ENCODE measurements around the gene BTAF1.

GRCh38 chr10:91885362-91886079, 38.0 kb upstream of the BTAF1 start:
- no peak for TF ChIP-seq CTCF (IDR thresholded peaks at IDR 0.05; ENCODE audit: low read length)
- no peak for TF ChIP-seq EZH2phosphoT487 (IDR thresholded peaks at IDR 0.05; ENCODE audit: low read length)

Data from MM.1S (cell line).